Brain microvascular endothelial cell (primary cell): ENCODE data around the gene DOCK4.

Experiments
- DNase-seq: peaks from one replicate; pipeline ENCODE4 v3.0.0-alpha.2; 2020
- H3K27ac ChIP-seq: fragments of 250-450 bp; sonication (Bioruptor Pico); 2 replicates; pipeline ENCODE4 v1.5.1; 2020; ENCODE audit warnings: mild to moderate bottlenecking, moderate library complexity
- H3K27me3 ChIP-seq: fragments of 250-450 bp; sonication (Bioruptor Pico); replicated peaks from 2 replicates; pipeline ENCODE4 v1.5.1; 2020; ENCODE audit warnings: mild to moderate bottlenecking
- H3K36me3 ChIP-seq: fragments of 250-450 bp; sonication (Bioruptor Pico); replicated peaks from 2 replicates; pipeline ENCODE4 v1.5.1; 2020; ENCODE audit warnings: mild to moderate bottlenecking
- H3K4me3 ChIP-seq: 2 replicates; pipeline ENCODE4 v1.5.1; 2011; ENCODE audit warnings: low read depth, mild to moderate bottlenecking, control low read depth, low read length, moderate library complexity
- in situ Hi-C: cut with HindIII; loops from 2 replicates; pipeline ENCODE4 v1.10.0; 2017; ENCODE audit warnings: low sequenced_read_pairs, low pct_ligation_motif_present
- TF ChIP-seq, protein P1 (sequence below): IDR thresholded peaks from 2 replicates; pipeline ENCODE4 v1.5.1; 2011; ENCODE audit warnings: low read depth, mild to moderate bottlenecking, moderate library complexity, low read length, control low read depth, inconsistent platforms; ENCODE audit errors: missing control alignments

The DOCK4 gene

DNA sequence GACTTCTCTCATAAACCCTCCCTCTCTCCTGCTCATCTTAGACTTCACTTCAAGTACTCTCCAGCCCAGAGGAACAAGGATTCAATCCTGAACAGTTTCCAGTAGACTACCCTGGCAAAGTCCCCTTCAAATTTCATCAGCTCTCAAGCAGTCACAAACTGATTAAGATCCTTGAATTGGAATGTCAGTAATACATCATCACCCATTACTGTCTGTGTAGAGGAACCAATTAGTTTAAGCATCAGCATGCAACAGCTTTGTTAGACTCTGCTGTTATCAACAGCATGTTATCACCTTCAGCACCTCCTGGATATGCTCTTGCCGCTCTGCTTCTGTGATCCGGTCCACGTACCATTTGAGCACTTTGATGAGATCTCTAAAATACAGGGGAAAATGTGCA, 336.9 kb downstream of the DOCK4 start:
- Histone ChIP-seq H3K27me3 (no peaks in the 10 kb centered on the region), H3K36me3 (no peaks in the 10 kb centered on the region), H3K4me3 (no peak overlapping the region), H3K27ac (no peak overlapping the region)
- DNase-seq = no peak
- in situ Hi-C loops = no loop called here
- TF ChIP-seq, protein P1, sequence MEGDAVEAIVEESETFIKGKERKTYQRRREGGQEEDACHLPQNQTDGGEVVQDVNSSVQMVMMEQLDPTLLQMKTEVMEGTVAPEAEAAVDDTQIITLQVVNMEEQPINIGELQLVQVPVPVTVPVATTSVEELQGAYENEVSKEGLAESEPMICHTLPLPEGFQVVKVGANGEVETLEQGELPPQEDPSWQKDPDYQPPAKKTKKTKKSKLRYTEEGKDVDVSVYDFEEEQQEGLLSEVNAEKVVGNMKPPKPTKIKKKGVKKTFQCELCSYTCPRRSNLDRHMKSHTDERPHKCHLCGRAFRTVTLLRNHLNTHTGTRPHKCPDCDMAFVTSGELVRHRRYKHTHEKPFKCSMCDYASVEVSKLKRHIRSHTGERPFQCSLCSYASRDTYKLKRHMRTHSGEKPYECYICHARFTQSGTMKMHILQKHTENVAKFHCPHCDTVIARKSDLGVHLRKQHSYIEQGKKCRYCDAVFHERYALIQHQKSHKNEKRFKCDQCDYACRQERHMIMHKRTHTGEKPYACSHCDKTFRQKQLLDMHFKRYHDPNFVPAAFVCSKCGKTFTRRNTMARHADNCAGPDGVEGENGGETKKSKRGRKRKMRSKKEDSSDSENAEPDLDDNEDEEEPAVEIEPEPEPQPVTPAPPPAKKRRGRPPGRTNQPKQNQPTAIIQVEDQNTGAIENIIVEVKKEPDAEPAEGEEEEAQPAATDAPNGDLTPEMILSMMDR = no peak

DNA sequence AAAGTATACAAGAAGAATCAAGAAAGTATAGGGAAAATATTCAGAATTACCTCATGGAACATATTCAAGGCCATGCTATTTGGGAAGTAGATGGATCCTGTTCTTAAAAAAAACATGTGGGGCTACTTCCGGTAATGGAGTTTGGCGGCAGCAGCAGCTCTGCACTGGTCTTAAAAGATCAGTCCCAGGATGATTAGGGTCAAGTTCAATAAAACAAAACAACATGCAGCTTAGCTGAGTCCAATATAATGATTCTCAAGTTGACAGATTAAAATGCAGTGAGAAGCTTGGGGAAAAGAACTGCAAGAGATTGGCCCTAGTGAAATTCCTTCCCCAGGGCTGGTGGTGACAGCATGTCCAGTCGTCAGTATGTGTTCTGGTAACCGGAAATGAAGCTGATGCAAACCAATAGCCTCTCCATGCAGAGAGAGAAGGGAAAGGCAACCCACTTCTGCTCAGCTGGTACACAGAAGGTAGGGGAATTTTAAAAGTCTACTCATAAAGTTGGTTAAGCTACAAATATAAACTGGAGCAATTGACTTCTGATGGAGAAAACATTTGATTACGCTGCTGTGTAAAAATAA, 338.8 kb downstream of the DOCK4 start:
- Histone ChIP-seq H3K36me3 (no peaks in the 10 kb centered on the region), H3K27me3 (no peaks in the 10 kb centered on the region), H3K27ac (no peak overlapping the region), H3K4me3 (no peak overlapping the region)
- DNase-seq = no peak
- TF ChIP-seq, protein P1 = no peak
- in situ Hi-C loops = no loop called here

DNA sequence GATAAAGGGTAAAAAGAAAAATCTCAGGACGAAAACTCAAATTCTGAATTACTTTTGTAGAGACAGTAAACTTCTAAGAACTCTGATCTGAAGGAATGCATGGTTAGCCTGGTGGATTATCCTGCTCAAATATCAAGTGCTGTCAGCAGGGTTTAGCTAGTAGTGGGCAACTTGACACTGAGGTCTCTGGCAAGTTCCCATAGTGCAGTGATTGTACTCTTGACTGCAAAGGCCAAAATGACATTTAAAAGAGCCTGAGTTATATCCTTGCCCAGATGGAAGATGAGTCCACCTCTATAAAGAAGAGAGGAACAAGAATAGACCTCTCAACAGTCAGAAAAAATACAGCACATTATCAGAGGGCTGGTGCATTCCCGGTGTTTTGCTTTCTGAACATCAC, 339.4 kb downstream of the DOCK4 start:
- TF ChIP-seq, protein P1 = no peak
- Histone ChIP-seq H3K36me3 (no peaks in the 10 kb centered on the region), H3K27me3 (no peaks in the 10 kb centered on the region), H3K27ac (no peak overlapping the region), H3K4me3 (no peak overlapping the region)
- in situ Hi-C loops = no loop called here
- no peak for DNase-seq

DNA sequence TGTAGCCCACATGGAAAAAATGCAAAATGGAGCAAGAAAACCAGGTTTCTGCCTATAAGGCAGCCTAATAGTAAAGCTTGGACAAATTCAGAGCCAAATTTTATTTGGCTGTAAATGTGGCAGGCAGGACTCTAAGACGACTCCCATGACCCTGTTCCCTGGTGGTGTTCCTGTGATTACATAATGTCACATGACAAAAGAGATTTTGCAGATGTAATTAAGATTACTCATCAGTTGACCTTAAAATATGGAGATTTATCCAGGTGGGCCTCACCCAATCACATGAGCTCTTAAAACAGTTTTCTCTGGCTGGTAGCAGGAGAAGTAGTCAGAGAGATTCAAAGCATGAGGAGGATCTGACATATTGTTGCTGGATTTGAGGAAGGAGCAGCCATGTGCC, 340.8 kb downstream of the DOCK4 start:
- Histone ChIP-seq H3K27ac (no peak overlapping the region), H3K27me3 (no peaks in the 10 kb centered on the region), H3K4me3 (no peak overlapping the region), H3K36me3 (no peaks in the 10 kb centered on the region)
- TF ChIP-seq, protein P1 = no peak
- DNase-seq = no peak
- in situ Hi-C loops = no loop called here

DNA sequence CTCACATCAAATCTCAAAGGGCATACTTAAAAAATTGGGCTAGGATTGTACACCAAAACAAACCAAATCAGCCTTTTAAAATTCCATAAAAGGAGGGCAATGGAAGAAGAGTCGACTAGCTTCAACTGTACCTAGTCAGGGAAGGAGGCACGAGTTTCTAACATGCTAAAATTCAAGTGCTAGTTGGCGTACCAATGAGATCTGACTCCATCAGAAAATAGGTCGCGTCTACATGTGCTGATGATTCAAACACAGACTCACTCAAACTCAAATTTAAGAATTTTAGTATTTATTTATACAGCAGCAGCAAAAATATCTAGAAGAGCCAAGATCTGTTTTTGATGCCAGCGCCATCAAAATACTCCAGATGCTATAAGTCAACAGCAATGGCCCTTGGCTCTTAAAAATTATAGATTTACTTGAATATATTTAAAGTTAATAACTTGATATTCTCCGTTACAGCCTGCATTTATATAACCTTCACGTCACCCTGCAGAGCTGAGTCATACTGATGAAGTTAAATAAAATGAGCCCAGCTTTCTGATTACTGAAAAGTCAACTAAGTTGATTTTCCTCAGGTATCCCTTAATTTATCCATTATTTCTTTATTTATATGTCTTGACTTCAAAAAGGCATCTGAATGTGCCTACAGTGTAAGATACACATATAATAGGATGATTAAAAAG, 341.8 kb downstream of the DOCK4 start:
- Histone ChIP-seq H3K27me3 (no peaks in the 10 kb centered on the region), H3K27ac (no peak overlapping the region), H3K36me3 (no peaks in the 10 kb centered on the region), H3K4me3 (no peak overlapping the region)
- TF ChIP-seq, protein P1 = no peak
- in situ Hi-C loops = no loop called here
- peak; percentile 40 for DNase-seq

DNA sequence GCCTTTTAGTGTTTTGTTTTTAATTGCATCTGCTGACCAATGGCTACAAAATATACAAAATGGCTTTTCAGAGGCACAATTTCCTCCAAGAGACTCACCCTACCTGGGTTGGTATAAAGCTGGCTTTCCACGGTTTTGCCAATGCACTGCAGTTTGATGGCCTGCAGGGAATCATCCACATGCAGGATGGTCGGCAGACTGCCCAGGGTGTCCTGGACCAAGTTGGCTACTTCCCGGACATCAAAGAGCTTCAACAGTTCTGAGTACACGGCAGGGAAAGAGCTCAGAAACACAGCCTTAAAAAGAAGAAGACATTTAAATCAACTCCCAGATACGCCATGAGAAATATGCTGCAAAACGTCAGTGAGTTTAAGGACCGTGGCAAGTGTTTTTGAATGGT, 342.9 kb downstream of the DOCK4 start:
- Histone ChIP-seq H3K36me3 (no peaks in the 10 kb centered on the region), H3K27ac (no peak overlapping the region), H3K27me3 (no peaks in the 10 kb centered on the region), H3K4me3 (no peak overlapping the region)
- no peak for DNase-seq
- in situ Hi-C loops = no loop called here
- TF ChIP-seq, protein P1 = no peak
